ENCODE measurements around the gene PNMA5.

PNMA5 gene

DNA sequence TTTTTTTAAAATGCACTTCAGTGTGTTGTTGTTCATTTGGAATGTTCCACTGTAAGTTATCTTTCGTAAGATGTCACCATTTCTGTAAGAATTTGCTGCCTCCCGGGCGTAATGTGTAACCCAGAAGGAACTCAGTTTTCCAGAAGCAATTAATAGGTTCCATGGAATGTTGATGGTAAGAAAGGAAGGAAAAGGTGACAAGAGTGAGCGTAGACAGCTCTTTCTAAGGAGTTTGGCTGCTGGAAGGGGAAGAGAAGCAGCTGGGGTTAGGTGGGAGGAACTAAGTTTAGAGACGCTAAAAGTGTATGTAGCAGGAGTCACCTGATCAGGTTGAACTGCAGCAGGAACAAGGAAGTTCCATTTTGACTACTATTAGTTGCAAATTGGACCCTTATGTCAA lies 35.9 kb downstream of the PNMA5 start:
- DNase-seq: no peak

DNA sequence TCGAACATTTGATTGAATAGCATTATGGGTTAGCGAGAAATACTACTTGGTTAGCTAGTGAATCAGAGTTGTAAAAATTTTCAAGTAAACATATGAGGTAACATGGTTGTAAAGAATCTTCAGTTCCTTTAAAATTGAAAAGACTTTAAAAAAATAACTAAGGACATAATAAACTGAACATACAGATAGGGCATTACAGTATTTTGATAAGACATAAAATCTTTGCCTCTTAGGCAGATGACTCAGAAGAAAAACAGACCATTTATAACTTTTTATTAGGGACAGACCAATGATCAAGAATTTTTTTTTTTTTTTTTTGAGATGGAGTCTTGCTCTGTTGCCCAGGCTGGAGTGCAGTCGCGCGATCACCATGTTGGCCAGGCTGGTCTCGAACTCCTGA lies 43.1 kb downstream of the PNMA5 start:
- no peak for DNase-seq

GRCh38 chrX:152949114-152949513 lies 44.8 kb downstream of the PNMA5 start:
- no peak for DNase-seq

DNA sequence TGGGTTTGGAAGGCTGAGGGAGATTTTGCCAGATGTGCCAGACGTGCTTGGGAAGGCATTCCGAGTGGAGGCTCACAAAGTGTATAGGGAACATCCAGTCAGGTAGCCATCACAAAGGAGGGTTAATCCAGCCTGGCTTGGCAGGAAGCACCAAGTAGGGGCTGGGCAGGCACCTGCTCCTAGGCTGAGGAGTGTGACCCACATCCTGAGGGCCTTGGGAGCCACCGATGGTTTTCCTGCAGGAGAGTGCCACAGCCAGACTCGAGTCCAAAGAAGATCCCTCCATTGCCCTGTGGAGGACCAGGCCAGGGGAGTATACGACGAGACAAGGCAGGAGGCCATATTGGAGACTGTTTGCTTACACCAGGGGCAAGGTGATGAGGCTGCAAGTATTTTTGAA lies 47.2 kb downstream of the PNMA5 start:
- no peak for DNase-seq

DNA sequence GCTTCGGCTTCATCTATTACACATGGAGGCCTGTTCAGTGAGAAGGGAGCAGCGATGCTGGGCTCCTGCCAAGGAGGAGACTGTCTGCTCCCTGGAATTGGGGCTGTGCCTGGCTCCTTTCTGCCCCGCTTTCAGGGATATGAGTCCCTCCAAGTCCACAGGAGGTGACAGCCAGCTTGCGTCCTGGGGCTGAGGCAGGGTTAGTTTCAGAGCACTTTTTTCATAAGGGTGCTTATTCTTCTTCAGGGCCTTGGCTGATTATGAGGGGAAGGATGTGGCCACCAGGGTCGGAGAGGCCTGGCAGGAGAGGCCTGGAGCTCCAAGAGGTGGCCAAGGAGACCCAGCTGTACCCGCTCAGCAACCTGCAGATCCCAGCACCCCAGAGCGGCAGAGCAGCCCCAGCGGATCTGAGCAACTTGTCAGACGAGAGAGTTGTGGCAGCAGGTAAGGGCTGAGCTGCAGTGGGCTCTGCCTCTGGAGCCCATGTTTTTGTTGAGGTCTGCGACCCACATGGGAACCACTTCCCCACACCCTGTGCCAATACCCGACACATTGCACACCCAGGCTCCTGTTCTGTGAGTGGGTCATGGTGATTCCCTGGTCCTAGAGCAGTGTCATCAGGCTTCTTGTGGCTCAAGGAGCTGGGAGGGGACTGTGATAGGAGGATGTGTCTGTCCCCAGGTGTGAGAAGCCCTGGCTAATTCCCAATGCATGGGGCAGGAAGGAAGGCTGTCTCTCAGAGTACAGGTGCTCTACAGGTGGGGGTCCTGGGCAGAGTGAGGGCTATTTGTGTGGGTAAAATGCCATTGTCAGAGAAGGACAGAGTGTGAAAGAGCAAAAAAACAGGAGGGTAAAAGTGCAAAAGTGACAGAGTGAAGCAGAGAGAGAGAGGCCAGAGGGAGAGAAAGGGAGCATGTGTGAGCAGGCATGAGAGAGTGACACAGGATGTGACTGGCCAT lies 48.6 kb downstream of the PNMA5 start:
- DNase-seq: no peak

- DNase-seq: no peak
Measured at GRCh38 chrX:152943826-152944225, 50.1 kb downstream of the PNMA5 start.

DNA sequence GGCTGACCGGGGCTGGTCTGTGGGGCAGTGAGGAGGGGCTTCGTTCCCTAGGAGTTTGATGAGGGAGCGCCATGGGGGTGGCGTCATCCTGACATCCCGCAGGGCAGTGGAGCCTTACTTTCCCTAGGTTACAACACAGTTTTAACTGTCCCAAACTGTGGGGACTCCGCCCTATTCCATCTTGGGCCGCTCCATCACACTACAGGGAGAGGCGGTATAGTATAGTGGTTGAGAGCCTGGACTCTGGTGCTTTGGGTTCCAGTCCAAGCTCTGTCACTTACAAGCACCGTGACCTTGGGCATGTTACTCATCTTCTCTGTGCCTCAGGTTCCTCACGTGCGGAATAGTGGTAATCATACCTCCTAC lies 51.9 kb downstream of the PNMA5 start:
- DNase-seq: no peak

GRCh38 chrX:152941328-152942076 lies 52.4 kb downstream of the PNMA5 start:
- peak; percentile 86 for DNase-seq
